Endothelial cell of umbilical vein (primary cell): ENCODE measurements around the gene BAZ1A. TPM values are rescaled to one million over a fixed set of nuclear protein-coding genes. Genes with fewer than 3 reads are reported as not detected.

ENCODE experiments used
- BruUV-seq: library from RNA; stranded (reverse); fragments of 400-500 nt; replicated peaks from 2 replicates; lab custom pipeline; 2021; lab: Mats Ljungman, UMichigan
- CTCF ChIA-PET: fragments of 300-600, 350-600 bp; sonication (Branson Sonifier 250); formaldehyde crosslinking; loops from one replicate; lab custom pipeline; 2021; ENCODE audit warnings: antibody characterized with exemption, inconsistent platforms; lab: Charles Lee
- POLR2A ChIA-PET: fragments of 300-600, 350-600 bp; sonication (Branson Sonifier 250); formaldehyde crosslinking; loops from one replicate; lab custom pipeline; 2021; ENCODE audit warnings: antibody characterized with exemption, inconsistent platforms; lab: Charles Lee
- DNase-seq: peaks from one replicate; pipeline ENCODE4 v3.0.0-alpha.2; 2011; ENCODE audit warnings: low read depth, low spot score
- FAIRE-seq: peaks from 2 replicates; lab custom pipeline; 2011; peaks lifted over from hg19 to GRCh38; lab: Jason Lieb, UNC
- H2AFZ ChIP-seq: 2 replicates; pipeline ENCODE4 v1.6.0; 2012; ENCODE audit warnings: low read depth, low read length, control low read depth, inconsistent platforms
- H3K27ac ChIP-seq: 2 replicates; pipeline ENCODE4 v1.5.1; 2011; ENCODE audit warnings: low read depth, mild to moderate bottlenecking, control low read depth, low read length, moderate library complexity; ENCODE audit not compliant: insufficient read depth
- H3K27me3 ChIP-seq, 2 experiments: 2 replicates each; pipeline versions ENCODE4 v1.6.0 to v1.6.1; 2011; ENCODE audit warnings: low read length in 2 of 2, mixed read lengths in 1 of 2; ENCODE audit not compliant: control insufficient read depth in 2 of 2, insufficient read depth in 2 of 2
- H3K36me3 ChIP-seq, 2 experiments: 2 replicates in 1 of 2; 3 replicates in 1 of 2; pipeline ENCODE4 v1.5.1; 2011; ENCODE audit warnings: low read length in 2 of 2, mild to moderate bottlenecking in 1 of 2, moderate library complexity in 1 of 2; ENCODE audit not compliant: control insufficient read depth in 2 of 2, insufficient read depth in 2 of 2; ENCODE audit errors: extremely low read depth in 1 of 2
- H3K4me1 ChIP-seq: 3 replicates; pipeline ENCODE4 v1.5.1; 2011; ENCODE audit warnings: mild to moderate bottlenecking, low read length; ENCODE audit not compliant: control insufficient read depth, insufficient read depth; ENCODE audit errors: extremely low read depth
- H3K4me2 ChIP-seq: 2 replicates; pipeline ENCODE4 v1.6.1; 2011; ENCODE audit warnings: low read length, control low read depth, mixed read lengths; ENCODE audit not compliant: insufficient read depth
- H3K4me3 ChIP-seq, 3 experiments: fragments of 200-600 bp in 1 of 3; sonication (generic), shearing (Covaris generic) in 1 of 3; replicated peaks in 1 of 3; 2 replicates each; pipeline ENCODE4 v1.5.1; 2011 to 2016; ENCODE audit warnings: control low read depth in 3 of 3, low read length in 3 of 3, mild to moderate bottlenecking in 2 of 3, inconsistent platforms in 1 of 3, low read depth in 1 of 3, moderate library complexity in 1 of 3; ENCODE audit not compliant: insufficient read depth in 1 of 3
- H3K79me2 ChIP-seq: 2 replicates; pipeline ENCODE4 v1.6.0; 2012; ENCODE audit warnings: low read length, inconsistent platforms; ENCODE audit not compliant: control insufficient read depth, insufficient read depth
- H3K9ac ChIP-seq: replicated peaks from 2 replicates; pipeline ENCODE3; 2011; ENCODE audit warnings: low read length, control low read depth; ENCODE audit not compliant: insufficient read depth; ENCODE audit errors: extremely low read depth
- H3K9me1 ChIP-seq: replicated peaks from 3 replicates; pipeline ENCODE4 v1.6.0; 2011; ENCODE audit warnings: mild to moderate bottlenecking, low read length; ENCODE audit not compliant: control insufficient read depth, insufficient read depth; ENCODE audit errors: extremely low read depth
- H3K9me3 ChIP-seq: replicated peaks from 2 replicates; pipeline ENCODE4 v1.5.1; 2012; ENCODE audit warnings: low read length, inconsistent platforms; ENCODE audit not compliant: control insufficient read depth, insufficient read depth
- H4K20me1 ChIP-seq: replicated peaks from 2 replicates; pipeline ENCODE3; 2011; ENCODE audit warnings: mild to moderate bottlenecking, low read length; ENCODE audit not compliant: control insufficient read depth, insufficient read depth; ENCODE audit errors: extremely low read depth
- FOS ChIP-seq: IDR thresholded peaks from 2 replicates; pipeline ENCODE4 v1.6.1; 2011; ENCODE audit warnings: mild to moderate bottlenecking, low read length, moderate library complexity, borderline replicate concordance; ENCODE audit not compliant: insufficient read depth
- GATA2 ChIP-seq: IDR thresholded peaks from 2 replicates; pipeline ENCODE4 v1.7.0; 2011; ENCODE audit warnings: low read depth, mild to moderate bottlenecking, moderate library complexity, mixed read lengths, low read length; ENCODE audit not compliant: insufficient read length, insufficient read depth
- JUN ChIP-seq: IDR thresholded peaks from 2 replicates; pipeline ENCODE4 v1.6.1; 2011; ENCODE audit warnings: borderline replicate concordance, low read depth; ENCODE audit not compliant: insufficient read length, insufficient read depth
- MYC ChIP-seq: IDR thresholded peaks from one replicate; pipeline ENCODE4 v1.6.1; 2011; ENCODE audit warnings: mild to moderate bottlenecking, low read depth, low read length
- POLR2A ChIP-seq: IDR thresholded peaks from 2 replicates; pipeline ENCODE4 v1.6.1; 2012; ENCODE audit warnings: low read depth, mild to moderate bottlenecking, control low read depth, low read length
- POLR2AphosphoS5 ChIP-seq: IDR thresholded peaks from 2 replicates; pipeline ENCODE4 v1.6.1; 2012; ENCODE audit warnings: low read depth, mild to moderate bottlenecking, control low read depth, low read length, moderate library complexity; ENCODE audit not compliant: insufficient read depth
- dilution Hi-C: fragments of 300-500 bp; cut with MboI; formaldehyde crosslinking; loops from one replicate; pipeline ENCODE4 v1.15.0; 2019; ENCODE audit warnings: low sequenced_read_pairs; ENCODE audit not compliant: extremely low pct_ligation_motif_present
- intact Hi-C: fragments of 100-400 bp; cut with micrococcal nuclease; formaldehyde crosslinking; loops from one replicate; pipeline ENCODE4 v1.10.0; 2022
- polyA plus RNA-seq, 4 experiments: library from polyadenylated mRNA; depleted of rRNA in 3 of 4; stranded (reverse) in 3 of 4; unstranded in 1 of 4; fragments of >200 nt; gene quantifications; 2 replicates each; pipeline versions ENCODE4 v1.2.1 to v1.2.3, GENCODE V29; 2011 to 2012; ENCODE audit warnings: missing spikeins in 1 of 4
- total RNA-seq: library from RNA; stranded (reverse); gene quantifications from 2 replicates; pipeline ENCODE4 v1.2.3, GENCODE V29; 2021
- TF ChIP-seq, protein P1 (sequence below): IDR thresholded peaks from 2 replicates; pipeline ENCODE4 v1.6.1; 2011; ENCODE audit not compliant: insufficient read depth, insufficient read length
- TF ChIP-seq, protein P2 (sequence below), 2 donors: IDR thresholded peaks; 1 replicate in 1 of 2; 2 replicates in 1 of 2; pipeline ENCODE4 v1.5.1; 2011; ENCODE audit warnings: low read length in 2 of 2, mild to moderate bottlenecking in 2 of 2, moderate library complexity in 2 of 2, control low read depth in 1 of 2, inconsistent platforms in 1 of 2, low read depth in 1 of 2; ENCODE audit not compliant: insufficient read depth in 1 of 2; ENCODE audit errors: extremely low read depth in 1 of 2

BAZ1A gene
- total and polyA plus RNA-seq, 2 donors (not counting 3 experiments of a cell fraction or from before 2014, with no cell fraction given), result 15.2 to 52.1 TPM

DNA sequence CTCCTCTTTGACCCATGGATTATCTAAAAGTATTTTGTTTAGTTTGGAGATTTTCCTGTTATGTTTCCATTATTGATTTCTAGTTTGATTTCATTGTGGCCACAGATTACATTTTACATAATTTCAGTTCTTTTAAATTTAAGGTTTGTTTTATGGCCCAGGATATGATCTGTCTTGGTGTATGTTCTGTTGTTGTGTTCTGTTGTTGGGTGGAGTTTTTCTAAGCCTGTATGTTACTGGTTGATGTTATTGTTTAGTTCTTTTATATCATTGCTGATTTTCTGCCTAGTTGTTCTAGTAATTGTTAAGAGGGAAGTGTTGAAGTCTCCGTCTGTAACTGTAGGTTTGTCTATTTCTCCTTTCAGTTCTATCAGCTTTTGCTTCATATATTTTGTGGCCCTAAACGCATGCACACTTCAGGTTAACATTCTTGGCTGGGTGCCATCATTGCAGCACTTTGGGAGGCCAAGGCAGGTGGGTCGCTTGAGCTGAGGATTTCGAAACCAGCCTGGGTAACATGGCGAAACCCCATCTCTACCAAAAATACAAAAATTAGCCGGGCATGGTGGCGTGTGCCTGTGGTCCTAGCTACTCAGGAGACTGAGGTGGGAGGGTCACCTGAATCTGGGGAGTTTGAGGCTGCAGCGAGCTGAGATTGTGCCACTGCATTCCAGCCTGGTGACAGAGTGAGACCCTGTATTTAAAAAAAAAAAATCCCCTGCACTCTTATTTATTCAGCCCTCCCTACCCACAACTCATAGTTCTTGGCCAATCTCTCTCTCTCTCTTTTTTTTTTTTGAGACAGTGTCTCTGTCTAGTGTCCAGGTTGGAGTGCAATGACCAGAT, 132.7 kb downstream of the BAZ1A start:
- Histone ChIP-seq H3K79me2 (no peaks in the 10 kb centered on the region), H2AFZ (no peak overlapping the region), H3K27me3 (no peaks in the 10 kb centered on the region), H3K4me3 (no peak overlapping the region), H3K27ac (no peak overlapping the region), H4K20me1 (no peaks in the 10 kb centered on the region), H3K9me3 (no peaks in the 10 kb centered on the region), H3K4me2 (no peak overlapping the region), H3K36me3 (no peaks in the 10 kb centered on the region), H3K4me1 (no peaks in the 10 kb centered on the region), H3K9ac (no peak overlapping the region), H3K9me1 (no peaks in the 10 kb centered on the region)
- dilution Hi-C loops, result no loop called here
- POLR2A ChIA-PET, result no interaction called here
- no peak for FAIRE-seq
- no TSS peak for BruUV-seq
- intact Hi-C loops, result no loop called here
- no peak for DNase-seq
- CTCF ChIA-PET, result interaction anchor here (0.7 to 1.2 kb wide), 3 partner anchors 9 to 378 kb away, joined by 3 to 7 read pairs (median 4); no protein-coding TSS in a partner anchor
- no peak for TF ChIP-seq POLR2AphosphoS5
- TF ChIP-seq FOS, result no peak
- TF ChIP-seq, protein P1, sequence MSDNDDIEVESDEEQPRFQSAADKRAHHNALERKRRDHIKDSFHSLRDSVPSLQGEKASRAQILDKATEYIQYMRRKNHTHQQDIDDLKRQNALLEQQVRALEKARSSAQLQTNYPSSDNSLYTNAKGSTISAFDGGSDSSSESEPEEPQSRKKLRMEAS, result no peak
- no peak for TF ChIP-seq JUN
- no peak for TF ChIP-seq MYC
- TF ChIP-seq GATA2, result no peak
- TF ChIP-seq, protein P2, sequence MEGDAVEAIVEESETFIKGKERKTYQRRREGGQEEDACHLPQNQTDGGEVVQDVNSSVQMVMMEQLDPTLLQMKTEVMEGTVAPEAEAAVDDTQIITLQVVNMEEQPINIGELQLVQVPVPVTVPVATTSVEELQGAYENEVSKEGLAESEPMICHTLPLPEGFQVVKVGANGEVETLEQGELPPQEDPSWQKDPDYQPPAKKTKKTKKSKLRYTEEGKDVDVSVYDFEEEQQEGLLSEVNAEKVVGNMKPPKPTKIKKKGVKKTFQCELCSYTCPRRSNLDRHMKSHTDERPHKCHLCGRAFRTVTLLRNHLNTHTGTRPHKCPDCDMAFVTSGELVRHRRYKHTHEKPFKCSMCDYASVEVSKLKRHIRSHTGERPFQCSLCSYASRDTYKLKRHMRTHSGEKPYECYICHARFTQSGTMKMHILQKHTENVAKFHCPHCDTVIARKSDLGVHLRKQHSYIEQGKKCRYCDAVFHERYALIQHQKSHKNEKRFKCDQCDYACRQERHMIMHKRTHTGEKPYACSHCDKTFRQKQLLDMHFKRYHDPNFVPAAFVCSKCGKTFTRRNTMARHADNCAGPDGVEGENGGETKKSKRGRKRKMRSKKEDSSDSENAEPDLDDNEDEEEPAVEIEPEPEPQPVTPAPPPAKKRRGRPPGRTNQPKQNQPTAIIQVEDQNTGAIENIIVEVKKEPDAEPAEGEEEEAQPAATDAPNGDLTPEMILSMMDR (IDR thresholded peaks at IDR 0.05; ENCODE audit: extremely low read depth in 1 of 2, insufficient read depth in 1 of 2, low read depth in 1 of 2, low read length in 2 of 2), result no peak
- no peak for TF ChIP-seq POLR2A
